ENCODE results near the gene CCDC92. TPM values are rescaled to one million over a fixed set of nuclear protein-coding genes. Genes with fewer than 3 reads are reported as not detected.

CCDC92 gene
- polyA plus RNA-seq, 1 of the 3 experiments (the other 2 are of a cell fraction), result 53.5 TPM

DNA sequence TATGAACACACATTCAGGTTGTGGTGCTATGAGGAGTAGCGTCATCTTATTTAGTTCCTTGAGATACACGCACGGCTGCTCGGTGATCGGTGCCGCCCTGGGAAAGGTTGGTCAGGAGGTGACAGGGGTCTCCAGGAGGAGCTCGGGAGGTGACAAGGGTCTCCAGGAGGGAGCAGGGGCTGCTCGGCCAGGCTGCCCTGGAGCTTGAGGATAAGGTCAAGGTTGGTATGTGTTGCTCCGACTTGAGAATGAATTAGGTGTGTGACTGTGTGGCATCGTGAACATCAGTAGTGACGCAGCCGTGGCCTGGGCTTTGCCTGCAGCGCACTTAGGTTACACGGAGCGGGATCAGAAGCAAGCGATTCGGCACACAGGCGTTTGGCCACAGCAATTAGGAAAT, 36.2 kb downstream of the CCDC92 start:
- 91% methylated on average over 18 of the region's 18 CpGs for WGBS (ENCODE audit: low lambda C conversion rate)
- no peaks in the 10 kb centered on the region for H3K4me1 ChIP-seq (ENCODE audit: control insufficient read depth in 1 of 2, insufficient read depth in 2 of 2, low read depth in 1 of 2, low read length in 1 of 2)
- POLR2A ChIA-PET, result no interaction called here

More for the DNA sequence above, 36.2 kb downstream of the CCDC92 start:
- H3K9me2 ChIP-seq, result no peaks in the 10 kb centered on the region
- peaks cover 3 to 39% of the 10 kb centered on the region in 2 experiments for H3K36me3 ChIP-seq (replicated peaks in 1 of 2; ENCODE audit: control insufficient read depth in 1 of 2, insufficient read depth in 2 of 2, low read length in 1 of 2)
- no peak overlapping the region for H3K4me2 ChIP-seq
- no peaks in the 10 kb centered on the region for H3K27me3 ChIP-seq (ENCODE audit: insufficient read depth)
- H2AFZ ChIP-seq (ENCODE audit: low read depth), result no peak overlapping the region
- H4K20me1 ChIP-seq (ENCODE audit: insufficient read depth), result no peaks in the 10 kb centered on the region
- CTCF ChIA-PET, result interaction anchor here (1.6 to 1.7 kb wide), 2 partner anchors 10 to 25 kb away, joined by 4 to 5 read pairs; no protein-coding TSS in a partner anchor
- H3K9me3 ChIP-seq, result no peaks in the 10 kb centered on the region
- H3K79me2 ChIP-seq (ENCODE audit: insufficient read depth), result no peaks in the 10 kb centered on the region
- no peaks in the 10 kb centered on the region for H3F3A ChIP-seq (replicated peaks; ENCODE audit: insufficient read depth)
- DNase-seq, result no peak
- no peak overlapping the region for H3K9ac ChIP-seq
- no peak overlapping the region for H3K4me3 ChIP-seq (ENCODE audit: low read depth in 2 of 2, low read length in 1 of 2)
- no peak overlapping the region for H3K27ac ChIP-seq (ENCODE audit: low read depth in 2 of 2, low read length in 1 of 2)
- TF ChIP-seq, protein P1, sequence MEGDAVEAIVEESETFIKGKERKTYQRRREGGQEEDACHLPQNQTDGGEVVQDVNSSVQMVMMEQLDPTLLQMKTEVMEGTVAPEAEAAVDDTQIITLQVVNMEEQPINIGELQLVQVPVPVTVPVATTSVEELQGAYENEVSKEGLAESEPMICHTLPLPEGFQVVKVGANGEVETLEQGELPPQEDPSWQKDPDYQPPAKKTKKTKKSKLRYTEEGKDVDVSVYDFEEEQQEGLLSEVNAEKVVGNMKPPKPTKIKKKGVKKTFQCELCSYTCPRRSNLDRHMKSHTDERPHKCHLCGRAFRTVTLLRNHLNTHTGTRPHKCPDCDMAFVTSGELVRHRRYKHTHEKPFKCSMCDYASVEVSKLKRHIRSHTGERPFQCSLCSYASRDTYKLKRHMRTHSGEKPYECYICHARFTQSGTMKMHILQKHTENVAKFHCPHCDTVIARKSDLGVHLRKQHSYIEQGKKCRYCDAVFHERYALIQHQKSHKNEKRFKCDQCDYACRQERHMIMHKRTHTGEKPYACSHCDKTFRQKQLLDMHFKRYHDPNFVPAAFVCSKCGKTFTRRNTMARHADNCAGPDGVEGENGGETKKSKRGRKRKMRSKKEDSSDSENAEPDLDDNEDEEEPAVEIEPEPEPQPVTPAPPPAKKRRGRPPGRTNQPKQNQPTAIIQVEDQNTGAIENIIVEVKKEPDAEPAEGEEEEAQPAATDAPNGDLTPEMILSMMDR (IDR thresholded peaks at IDR 0.05), result no peak
- TF ChIP-seq GABPA (IDR thresholded peaks at IDR 0.05; ENCODE audit: low read depth), result no peak
- TF ChIP-seq ELF1 (IDR thresholded peaks at IDR 0.05), result no peak
- TF ChIP-seq, protein P2, sequence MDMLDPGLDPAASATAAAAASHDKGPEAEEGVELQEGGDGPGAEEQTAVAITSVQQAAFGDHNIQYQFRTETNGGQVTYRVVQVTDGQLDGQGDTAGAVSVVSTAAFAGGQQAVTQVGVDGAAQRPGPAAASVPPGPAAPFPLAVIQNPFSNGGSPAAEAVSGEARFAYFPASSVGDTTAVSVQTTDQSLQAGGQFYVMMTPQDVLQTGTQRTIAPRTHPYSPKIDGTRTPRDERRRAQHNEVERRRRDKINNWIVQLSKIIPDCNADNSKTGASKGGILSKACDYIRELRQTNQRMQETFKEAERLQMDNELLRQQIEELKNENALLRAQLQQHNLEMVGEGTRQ (IDR thresholded peaks at IDR 0.05; ENCODE audit: borderline replicate concordance, low read depth, low read length), result no peak
- TF ChIP-seq, protein P3, sequence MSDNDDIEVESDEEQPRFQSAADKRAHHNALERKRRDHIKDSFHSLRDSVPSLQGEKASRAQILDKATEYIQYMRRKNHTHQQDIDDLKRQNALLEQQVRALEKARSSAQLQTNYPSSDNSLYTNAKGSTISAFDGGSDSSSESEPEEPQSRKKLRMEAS (IDR thresholded peaks at IDR 0.05; ENCODE audit: low read depth), result no peak
- TF ChIP-seq POLR2AphosphoS5 (IDR thresholded peaks at IDR 0.05; ENCODE audit: low read depth, low read length), result no peak
- no peak for TF ChIP-seq SIN3A (IDR thresholded peaks at IDR 0.05; ENCODE audit: borderline replicate concordance, low read depth, low read length)
- TF ChIP-seq FOSL2 (IDR thresholded peaks at IDR 0.05; ENCODE audit: borderline replicate concordance, low read depth), result no peak
- TF ChIP-seq TEAD4 (IDR thresholded peaks at IDR 0.05; ENCODE audit: borderline replicate concordance, insufficient read depth), result no peak
- no peak for TF ChIP-seq EP300 (IDR thresholded peaks at IDR 0.05; ENCODE audit: borderline replicate concordance in 1 of 2, low read depth in 1 of 2, low read length in 1 of 2)
- no peak for TF ChIP-seq TCF12 (IDR thresholded peaks at IDR 0.05)
- no peak for TF ChIP-seq RFX5 (IDR thresholded peaks at IDR 0.05; ENCODE audit: low read length)
- TF ChIP-seq MEF2A (IDR thresholded peaks at IDR 0.05; ENCODE audit: borderline replicate concordance, low read depth), result no peak
- no peak for TF ChIP-seq FOXJ3 (CRISPR knock-in tag; IDR thresholded peaks at IDR 0.05)
- no peak for TF ChIP-seq MXI1 (IDR thresholded peaks at IDR 0.05; ENCODE audit: low read depth, low read length)
- TF ChIP-seq TAF1 (IDR thresholded peaks at IDR 0.05; ENCODE audit: borderline replicate concordance, low read depth, low read length), result no peak
- TF ChIP-seq CHD2 (IDR thresholded peaks at IDR 0.05; ENCODE audit: low read length, partially characterized antibody), result no peak
- TF ChIP-seq, protein P4, sequence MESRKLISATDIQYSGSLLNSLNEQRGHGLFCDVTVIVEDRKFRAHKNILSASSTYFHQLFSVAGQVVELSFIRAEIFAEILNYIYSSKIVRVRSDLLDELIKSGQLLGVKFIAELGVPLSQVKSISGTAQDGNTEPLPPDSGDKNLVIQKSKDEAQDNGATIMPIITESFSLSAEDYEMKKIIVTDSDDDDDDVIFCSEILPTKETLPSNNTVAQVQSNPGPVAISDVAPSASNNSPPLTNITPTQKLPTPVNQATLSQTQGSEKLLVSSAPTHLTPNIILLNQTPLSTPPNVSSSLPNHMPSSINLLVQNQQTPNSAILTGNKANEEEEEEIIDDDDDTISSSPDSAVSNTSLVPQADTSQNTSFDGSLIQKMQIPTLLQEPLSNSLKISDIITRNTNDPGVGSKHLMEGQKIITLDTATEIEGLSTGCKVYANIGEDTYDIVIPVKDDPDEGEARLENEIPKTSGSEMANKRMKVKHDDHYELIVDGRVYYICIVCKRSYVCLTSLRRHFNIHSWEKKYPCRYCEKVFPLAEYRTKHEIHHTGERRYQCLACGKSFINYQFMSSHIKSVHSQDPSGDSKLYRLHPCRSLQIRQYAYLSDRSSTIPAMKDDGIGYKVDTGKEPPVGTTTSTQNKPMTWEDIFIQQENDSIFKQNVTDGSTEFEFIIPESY (IDR thresholded peaks at IDR 0.05; ENCODE audit: borderline replicate concordance, low read depth), result no peak

All from SK-N-SH (cell line).